ENCODE measurements around the gene EVPL.

Gene EVPL

GRCh38 chr17:76014925-76015261 lies 12.2 kb downstream of the EVPL start:
- no peak for DNase-seq

GRCh38 chr17:76014100-76014924 lies 12.8 kb downstream of the EVPL start:
- DNase-seq = peak; percentile 83

- DNase-seq = no peak
Observed at GRCh38 chr17:76013377-76013932, 13.7 kb downstream of the EVPL start.

DNA sequence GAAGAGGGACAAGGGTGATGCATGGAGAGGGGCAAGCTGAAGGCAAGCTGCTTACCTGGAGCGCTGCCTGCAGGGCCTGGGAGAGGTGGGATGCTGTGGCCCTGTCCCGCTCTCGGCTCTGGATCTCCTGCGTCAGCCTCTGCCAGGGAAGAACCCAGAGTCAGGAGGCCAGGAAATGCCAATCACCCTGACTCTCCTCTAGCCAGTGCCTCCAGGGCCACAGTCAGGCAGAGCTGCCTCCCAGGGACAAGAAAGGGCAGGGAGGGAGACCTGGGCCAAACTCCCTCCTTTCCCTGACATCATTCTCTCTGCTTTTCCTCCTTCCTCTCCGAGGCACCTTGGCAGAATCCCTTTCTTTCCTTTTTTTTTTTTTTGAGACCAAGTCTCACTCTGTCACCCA lies 15.2 kb downstream of the EVPL start:
- DNase-seq = no peak

DNA sequence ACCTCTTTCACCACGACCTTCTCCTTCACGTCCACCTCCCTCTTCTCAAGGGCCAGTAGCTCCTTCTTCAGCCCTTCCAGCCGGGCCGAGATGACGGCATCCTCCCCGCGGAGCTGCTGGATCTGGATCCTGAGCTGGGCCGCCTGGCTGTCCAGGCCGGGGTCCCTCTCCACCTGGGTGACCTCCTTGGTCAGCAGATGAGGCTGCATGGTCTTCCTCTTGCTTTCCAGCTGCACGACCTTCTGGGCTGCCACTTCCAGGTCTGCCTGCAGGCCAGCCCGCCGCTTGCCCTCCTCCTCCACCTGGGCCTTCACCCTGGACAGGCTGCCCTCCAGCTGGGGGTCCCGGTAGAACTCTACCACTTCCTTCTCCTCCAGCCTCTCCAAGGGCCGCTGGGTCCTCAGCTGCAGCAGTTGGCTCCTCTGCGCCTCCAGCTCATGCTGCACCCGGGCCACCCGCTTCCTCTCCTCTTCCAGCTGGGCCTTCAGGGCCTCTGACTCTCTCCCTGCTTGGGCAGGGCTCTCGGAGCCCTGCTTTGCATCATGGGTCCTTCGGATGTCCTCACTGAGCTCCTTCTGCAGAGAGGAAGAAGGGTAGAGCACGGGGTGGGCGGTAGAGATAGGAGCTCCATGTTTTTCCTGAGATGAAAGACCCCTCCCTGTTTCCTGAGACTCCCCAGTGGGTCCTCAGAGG lies 17.0 kb downstream of the EVPL start:
- no peak for DNase-seq

DNA sequence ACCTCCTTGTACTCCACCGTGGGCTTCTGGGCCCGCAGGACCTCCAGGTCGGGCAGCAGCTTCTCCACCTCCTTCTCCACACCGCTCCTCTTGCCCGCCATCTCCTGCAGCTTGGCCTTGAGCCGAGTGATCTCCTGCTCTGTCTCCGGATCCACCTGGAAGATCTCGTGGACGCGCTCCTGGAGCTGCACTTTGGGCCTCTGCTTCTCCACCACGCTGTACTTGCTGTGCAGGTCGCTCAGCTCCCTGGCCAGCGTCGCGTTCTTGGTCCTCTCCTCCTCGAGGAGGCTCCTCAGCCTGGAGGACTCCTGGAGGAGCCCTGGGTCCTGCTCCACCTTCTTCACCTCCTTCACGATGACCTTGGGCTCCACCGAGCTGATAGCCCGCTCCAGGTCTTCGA lies 17.7 kb downstream of the EVPL start:
- DNase-seq = no peak

DNA sequence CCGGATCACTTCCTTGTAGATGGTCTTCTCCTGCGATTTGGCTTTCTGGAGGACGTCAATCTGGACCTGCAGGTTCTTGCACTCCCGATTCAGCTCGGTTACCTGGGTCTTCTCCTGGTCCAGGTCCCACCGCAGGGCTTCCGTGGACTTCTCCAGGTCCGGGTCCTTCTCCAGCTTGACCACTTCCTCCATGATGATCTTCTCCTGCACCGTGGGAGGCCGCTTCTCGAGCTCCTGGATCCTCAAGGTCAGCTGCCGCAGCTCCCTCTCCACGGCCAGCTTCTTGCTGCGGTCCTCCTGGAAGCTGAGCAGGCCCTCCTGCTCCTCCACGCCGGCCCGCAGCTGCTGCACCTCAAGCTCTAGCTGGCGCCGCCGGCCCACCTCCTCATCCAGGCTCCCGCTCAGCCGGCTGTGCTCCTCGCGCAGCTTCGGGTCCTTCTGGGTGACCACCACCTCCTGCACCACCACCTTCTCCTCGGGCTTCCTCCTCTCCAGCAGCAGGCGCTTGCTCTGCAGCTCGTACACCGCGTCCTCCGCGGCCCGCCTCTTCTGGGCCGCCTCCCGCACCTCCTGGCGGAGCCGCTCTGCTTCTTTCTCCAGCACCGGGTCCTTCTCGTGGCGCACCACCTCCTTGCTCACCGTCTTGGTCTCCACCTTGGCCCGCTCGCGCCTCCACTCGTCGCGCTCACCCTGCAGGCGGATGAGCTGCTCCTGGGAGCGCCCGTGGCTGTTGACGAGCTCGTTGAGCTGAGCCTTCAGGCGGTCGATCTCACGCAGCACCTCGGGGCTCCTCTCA lies 18.3 kb downstream of the EVPL start:
- DNase-seq = no peak

DNA sequence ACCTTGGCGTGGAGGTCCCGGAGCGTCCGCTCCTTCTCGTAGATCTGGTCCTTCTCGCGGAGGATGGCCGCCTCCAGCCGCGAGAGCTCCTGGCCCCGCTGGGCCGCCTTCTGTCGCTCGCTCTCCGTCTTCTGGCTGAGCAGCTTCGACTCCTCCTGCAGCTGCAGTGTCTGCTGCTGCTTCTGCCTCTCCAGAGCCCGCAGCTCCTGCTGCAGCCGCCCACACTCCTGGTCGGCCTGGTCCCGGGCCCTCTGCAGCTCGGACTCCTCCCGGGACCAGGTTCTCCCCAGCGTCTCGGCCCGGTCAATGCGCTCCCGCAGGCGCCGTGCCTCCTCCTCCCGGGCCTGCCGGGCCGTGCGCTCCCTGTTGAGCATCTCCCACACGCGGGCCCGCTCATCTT lies 18.9 kb downstream of the EVPL start:
- DNase-seq = no peak

DNA sequence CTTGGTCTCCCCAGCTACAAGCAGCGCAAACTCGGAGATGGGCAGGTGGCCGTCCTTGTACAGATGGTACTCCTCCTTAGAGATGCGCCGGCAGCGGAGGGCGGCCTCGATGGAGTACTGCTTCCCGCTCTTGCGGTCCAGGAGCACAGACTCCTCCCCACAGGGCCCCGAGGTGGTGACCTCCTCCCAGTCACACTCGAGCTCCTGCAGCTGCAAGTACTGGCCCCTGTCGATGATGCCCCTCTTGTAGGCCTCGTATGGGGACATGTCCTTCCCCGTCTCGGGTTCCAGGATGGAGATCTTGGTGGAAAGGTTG lies 19.3 kb downstream of the EVPL start:
- no peak for DNase-seq

DNA sequence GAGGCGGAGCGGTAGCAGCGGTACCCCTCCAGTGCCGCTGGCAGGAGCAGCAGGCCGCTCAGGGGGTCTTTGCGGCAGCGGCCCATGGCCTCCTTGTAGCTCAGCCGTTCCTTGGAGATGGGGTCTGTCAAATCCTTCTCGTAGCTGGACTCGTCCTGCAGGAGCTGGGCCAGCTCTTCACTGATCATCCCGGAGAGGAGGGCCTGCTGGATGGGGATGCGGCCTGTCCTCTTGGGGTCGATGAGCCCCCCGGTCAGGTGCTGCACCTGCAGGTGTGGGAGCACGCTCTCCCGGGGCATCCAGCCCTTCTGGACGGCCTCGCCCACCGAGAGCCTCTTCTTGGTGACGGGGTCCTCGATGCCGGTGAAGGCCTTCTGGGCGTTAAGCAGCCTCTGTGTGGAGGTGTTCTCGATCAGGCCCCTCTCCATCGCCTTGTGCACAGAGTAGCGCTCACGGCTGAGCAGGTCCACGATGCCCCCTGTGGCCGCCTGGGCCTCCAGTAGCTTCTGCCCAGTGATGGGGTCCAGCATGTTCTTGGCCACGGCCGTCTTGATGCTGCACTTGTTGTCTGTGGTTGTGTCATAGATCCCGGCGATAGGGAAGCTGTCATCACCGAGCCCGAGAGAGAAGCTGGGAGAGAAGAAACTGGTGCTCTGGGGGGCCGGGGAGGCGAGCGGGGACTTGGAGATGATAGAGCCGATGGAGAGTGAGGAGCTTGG lies 19.8 kb downstream of the EVPL start:
- DNase-seq = no peak

- DNase-seq = peak; percentile 87
Observed at GRCh38 chr17:76005263-76006149, 21.6 kb downstream of the EVPL start.

GRCh38 chr17:76004750-76005262 lies 22.3 kb downstream of the EVPL start:
- no peak for DNase-seq

GRCh38 chr17:76003915-76004314 lies 23.2 kb downstream of the EVPL start:
- no peak for DNase-seq

DNA sequence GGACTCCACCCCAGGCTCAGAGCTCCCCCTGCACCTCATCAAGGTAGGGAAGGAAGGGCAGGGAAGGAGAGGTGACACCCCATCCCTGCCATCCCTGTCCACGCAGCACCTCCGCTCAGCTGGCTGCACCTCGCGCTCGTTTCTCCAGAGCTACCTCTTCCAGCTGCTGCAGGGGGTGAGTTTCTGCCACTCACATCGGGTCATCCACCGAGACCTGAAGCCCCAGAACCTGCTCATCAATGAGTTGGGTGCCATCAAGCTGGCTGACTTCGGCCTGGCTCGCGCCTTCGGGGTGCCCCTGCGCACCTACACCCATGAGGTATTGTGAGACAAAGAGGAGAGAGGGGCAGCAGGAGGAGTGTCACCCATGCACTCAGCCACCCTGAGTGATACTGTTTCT lies 25.0 kb downstream of the EVPL start:
- DNase-seq = no peak

DNA sequence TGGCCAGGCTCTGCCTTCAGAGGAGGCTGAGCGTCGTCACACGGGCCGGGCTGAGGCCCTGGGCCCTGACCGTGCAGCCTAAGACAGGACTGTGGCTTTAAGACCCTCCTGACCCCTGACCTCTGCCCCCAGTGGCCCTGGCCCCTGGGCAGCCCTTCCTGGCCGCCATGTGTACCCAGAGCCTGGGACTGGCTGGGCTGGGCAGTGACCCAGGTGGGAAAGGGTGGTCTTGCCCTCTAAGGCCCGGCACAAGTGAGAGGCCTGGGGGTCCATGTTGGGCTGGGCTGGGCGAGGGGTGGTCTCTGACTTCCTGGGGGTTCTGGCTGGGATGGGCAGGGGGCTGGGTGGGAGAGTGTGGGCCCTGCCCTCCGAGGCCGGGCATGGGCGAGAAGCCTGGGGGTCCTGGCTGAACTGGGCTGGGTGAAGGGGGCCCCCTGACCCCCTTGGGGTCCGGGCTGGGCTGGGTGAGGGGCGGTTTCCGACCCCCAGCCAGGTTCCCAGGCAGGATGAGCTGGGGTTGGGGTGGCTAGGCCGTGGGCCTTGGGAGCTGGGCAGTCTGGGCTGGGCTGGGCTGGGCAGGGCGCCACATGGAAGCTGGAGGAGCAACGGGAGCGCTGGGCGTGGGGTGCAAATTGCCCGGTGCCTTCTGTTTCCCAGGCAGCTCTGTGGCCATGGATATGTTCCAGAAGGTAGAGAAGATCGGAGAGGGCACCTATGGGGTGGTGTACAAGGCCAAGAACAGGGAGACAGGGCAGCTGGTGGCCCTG lies 26.2 kb downstream of the EVPL start, which contains the start of gene CDK3:
CDK3 (plus strand) TSS at position 101 of the 767 bp plus-strand sequence; CDS start at position 672, 571 bp downstream.
- DNase-seq = no peak

DNA sequence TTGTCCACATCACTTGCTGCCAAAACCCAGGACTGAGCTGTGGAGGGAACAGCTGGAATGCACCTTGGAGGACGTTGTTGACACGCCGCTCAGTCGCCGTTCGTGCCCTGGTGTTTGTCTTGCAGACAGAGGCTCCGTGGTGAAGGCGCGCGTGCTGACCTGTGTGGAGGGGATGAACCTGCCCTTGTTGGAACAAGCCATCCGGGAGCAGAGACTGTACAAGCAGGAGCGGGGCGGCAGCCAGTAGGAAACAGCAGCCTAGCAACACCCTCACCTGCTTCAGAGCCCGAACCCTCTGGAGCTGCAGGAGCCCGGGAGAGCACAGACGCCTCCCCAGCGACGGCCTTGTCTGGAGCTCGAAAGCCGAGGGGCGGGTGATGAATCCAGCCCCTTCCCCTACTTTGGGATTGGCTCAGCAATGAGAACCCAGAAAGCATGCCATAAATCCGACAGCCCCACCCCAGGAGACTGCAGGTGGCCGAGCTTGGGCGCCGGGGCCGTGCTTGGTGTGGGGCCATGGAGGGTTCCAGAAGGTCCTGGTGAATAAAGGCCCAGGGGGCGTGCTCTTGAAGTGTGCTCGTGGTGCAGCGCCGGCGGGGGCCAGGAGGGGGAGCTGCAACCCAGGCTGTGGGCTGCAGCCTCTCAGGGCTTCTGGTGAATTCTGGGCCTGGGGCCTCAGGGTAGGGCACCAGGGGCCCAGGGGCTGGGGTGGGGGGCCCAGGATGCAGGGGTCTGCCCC lies 26.9 kb downstream of the EVPL start:
- DNase-seq = peak; percentile 67

- no peak for DNase-seq
Observed at GRCh38 chr17:75998327-75998795, 28.7 kb downstream of the EVPL start.

DNA sequence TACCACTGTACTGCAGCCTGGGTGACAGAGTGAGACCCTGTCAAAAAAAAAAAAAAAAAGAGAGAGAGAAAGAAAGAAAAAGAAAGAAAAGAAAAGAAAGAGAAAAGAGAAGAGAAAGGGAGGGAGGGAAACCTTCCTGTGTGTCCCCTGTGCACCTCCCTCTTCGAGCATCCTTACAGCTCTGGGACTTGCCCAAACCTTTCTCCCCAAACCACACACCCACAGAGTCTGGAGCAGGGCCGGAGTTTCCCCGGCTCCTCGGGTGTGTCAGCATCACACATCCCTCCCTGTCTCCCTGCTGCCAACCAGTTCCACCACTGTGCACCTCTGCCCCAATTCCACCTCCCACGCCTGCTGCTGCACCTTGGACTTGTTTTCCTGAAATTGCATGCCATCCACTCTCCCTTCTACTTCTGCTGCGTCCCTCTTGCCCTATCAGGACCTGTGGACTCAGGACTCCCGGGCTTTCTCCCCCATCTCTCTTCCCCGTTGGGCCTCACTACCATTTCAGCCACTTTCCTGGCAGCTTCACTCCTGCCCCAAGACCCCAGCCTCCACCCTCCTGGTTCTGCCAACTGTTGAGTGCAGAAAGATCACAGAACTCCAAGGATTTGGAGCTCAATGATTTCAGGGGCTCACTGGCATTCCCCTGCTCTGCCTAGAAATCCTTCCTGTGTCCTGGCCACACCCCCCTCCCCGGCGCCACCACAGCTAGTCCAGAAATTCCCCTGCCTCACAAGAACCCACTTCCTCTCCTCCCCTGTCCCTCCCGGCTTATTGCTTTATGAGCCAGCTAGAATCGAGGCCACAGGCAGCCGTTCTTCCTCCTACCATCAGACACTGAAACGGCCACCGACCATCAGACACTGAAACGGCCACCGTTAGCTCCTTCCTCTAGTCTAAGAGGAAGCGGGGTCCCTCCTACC lies 30.2 kb downstream of the EVPL start:
- peak; percentile 90 for DNase-seq

Measured in suppressor macrophage treated with lipopolysaccharide for 4 hours (primary cell).